Parathyroid adenoma (tissue), 2 donors: ENCODE data around the gene HPD.

ENCODE experiments used
- H2AFZ ChIP-seq: fragments of 300-600 bp; sonication (generic); one replicate; pipeline ENCODE4 v1.7.0; 2017; ENCODE audit warnings: antibody characterized with exemption, mild to moderate bottlenecking
- H3K27ac ChIP-seq: fragments of 300-600 bp; sonication (generic); one replicate; pipeline ENCODE4 v1.7.0; 2017
- H3K27me3 ChIP-seq: fragments of 300-600 bp; sonication (generic); one replicate; pipeline ENCODE4 v1.7.0; 2017; ENCODE audit warnings: low read length; ENCODE audit not compliant: control insufficient read depth, insufficient read depth
- H3K36me3 ChIP-seq: fragments of 300-600 bp; sonication (generic); one replicate; pipeline ENCODE4 v1.7.0; 2017; ENCODE audit warnings: low read length; ENCODE audit not compliant: control insufficient read depth, insufficient read depth
- H3K4me1 ChIP-seq: fragments of 300-600 bp; sonication (generic); one replicate; pipeline ENCODE4 v1.7.0; 2017; ENCODE audit warnings: control low read depth
- H3K4me2 ChIP-seq: fragments of 300-600 bp; sonication (generic); one replicate; pipeline ENCODE4 v1.7.0; 2017; ENCODE audit warnings: low read length
- H3K4me3 ChIP-seq: fragments of 300-600 bp; sonication (generic); one replicate; pipeline ENCODE4 v1.7.0; 2017; ENCODE audit warnings: low read depth, low read length
- H3K79me2 ChIP-seq: fragments of 300-600 bp; sonication (generic); one replicate; pipeline ENCODE4 v1.7.0; 2017; ENCODE audit warnings: control low read depth
- H3K9ac ChIP-seq: fragments of 300-600 bp; sonication (generic); one replicate; pipeline ENCODE4 v1.7.0; 2017; ENCODE audit warnings: mild to moderate bottlenecking
- H3K9me3 ChIP-seq: fragments of 300-600 bp; sonication (generic); one replicate; pipeline ENCODE4 v1.7.0; 2017; ENCODE audit warnings: low read length; ENCODE audit not compliant: control insufficient read depth
- CTCF ChIP-seq: fragments of 300-600 bp; sonication (generic); IDR thresholded peaks from one replicate; pipeline ENCODE4 v1.7.0; 2017; ENCODE audit warnings: antibody characterized with exemption, mild to moderate bottlenecking
- donor health status: primary hyperparathyroidism.

HPD gene

GRCh38 chr12:121837680-121838079, 21.0 kb downstream of the HPD start:
- H3K4me2 ChIP-seq: no peak overlapping the region
- no peaks in the 10 kb centered on the region for H3K36me3 ChIP-seq
- H3K9ac ChIP-seq: no peak overlapping the region
- TF ChIP-seq CTCF: no peak
- H3K27me3 ChIP-seq: no peaks in the 10 kb centered on the region
- H3K79me2 ChIP-seq: no peaks in the 10 kb centered on the region
- H3K4me3 ChIP-seq: no peak overlapping the region
- no peak overlapping the region for H3K27ac ChIP-seq
- H3K9me3 ChIP-seq: no peaks in the 10 kb centered on the region
- no peak overlapping the region for H2AFZ ChIP-seq
- H3K4me1 ChIP-seq: no peaks in the 10 kb centered on the region

- Histone ChIP-seq H3K27me3 (no peaks in the 10 kb centered on the region), H3K9ac (no peak overlapping the region), H3K79me2 (no peaks in the 10 kb centered on the region), H3K4me2 (no peak overlapping the region), H3K36me3 (no peaks in the 10 kb centered on the region), H3K4me3 (no peak overlapping the region), H3K4me1 (no peaks in the 10 kb centered on the region), H2AFZ (no peak overlapping the region), H3K9me3 (no peaks in the 10 kb centered on the region), H3K27ac (no peak overlapping the region)
- TF ChIP-seq CTCF: no peak
Observed at GRCh38 chr12:121831571-121832245, 27.0 kb downstream of the HPD start.

GRCh38 chr12:121830588-121831265, 27.9 kb downstream of the HPD start:
- H3K27ac ChIP-seq: no peak overlapping the region
- no peaks in the 10 kb centered on the region for H3K9me3 ChIP-seq
- H3K4me3 ChIP-seq: no peak overlapping the region
- no peaks in the 10 kb centered on the region for H3K4me1 ChIP-seq
- no peak overlapping the region for H3K9ac ChIP-seq
- H3K27me3 ChIP-seq: no peaks in the 10 kb centered on the region
- no peak for TF ChIP-seq CTCF
- H2AFZ ChIP-seq: no peak overlapping the region
- no peak overlapping the region for H3K4me2 ChIP-seq
- H3K36me3 ChIP-seq: no peaks in the 10 kb centered on the region
- H3K79me2 ChIP-seq: peaks cover 2% of the 10 kb centered on the region

- H3K9me3 ChIP-seq: no peaks in the 10 kb centered on the region
- H3K4me1 ChIP-seq: no peaks in the 10 kb centered on the region
- no peak for TF ChIP-seq CTCF
- H3K4me2 ChIP-seq: no peak overlapping the region
- no peak overlapping the region for H3K9ac ChIP-seq
- no peaks in the 10 kb centered on the region for H3K36me3 ChIP-seq
- H3K4me3 ChIP-seq: no peak overlapping the region
- no peak overlapping the region for H3K27ac ChIP-seq
- no peak overlapping the region for H2AFZ ChIP-seq
- H3K79me2 ChIP-seq: peaks cover 2% of the 10 kb centered on the region
- no peaks in the 10 kb centered on the region for H3K27me3 ChIP-seq
Observed at GRCh38 chr12:121830134-121830533, 28.5 kb downstream of the HPD start.
